ENCODE results near the gene MAPK6.
A peak's percentile ranks its signal among the peaks of the same experiment; 100 is the strongest.
"Not testable (repeated sequence)": the region's sequence is repeated elsewhere in the genome, so short reads cannot be mapped to it uniquely, and the experiment has no call there.

MAPK6 gene

DNA sequence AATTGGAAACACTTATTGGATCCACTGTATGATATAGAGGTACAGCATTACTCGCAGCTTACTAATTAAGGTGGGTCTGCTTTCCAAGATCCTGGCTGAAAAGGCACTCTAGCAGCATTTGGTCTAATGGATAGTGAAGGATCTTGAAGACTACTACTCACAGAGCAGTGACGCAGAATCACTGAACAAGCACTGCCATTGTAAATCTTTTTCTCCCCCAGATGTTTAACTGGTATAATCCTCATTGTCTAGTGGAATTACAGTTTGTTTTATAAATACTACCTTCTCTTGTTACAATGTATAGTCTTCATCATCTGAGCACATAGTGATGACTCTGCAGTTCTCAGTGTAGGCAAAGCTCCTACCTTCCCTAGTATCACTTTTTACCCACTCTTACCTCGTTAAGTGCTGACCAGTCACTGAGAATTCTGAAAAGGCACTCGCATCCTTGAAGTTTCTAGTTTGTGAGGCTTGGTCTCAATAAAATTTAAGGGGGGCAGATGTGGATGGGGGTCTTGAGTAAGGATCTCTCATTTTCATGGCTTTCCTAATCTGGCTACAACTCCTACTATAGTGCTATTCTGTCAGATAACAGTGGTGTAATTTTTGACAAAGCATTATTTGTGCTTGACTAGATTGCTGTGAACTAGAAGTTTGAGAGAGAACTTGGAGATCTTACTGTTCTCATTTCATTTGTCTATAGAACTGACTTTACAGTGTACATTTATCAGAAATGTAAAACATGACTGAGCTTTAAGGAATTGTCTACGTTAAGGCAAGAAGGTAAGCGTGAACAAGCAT is 23.2 kb downstream of the MAPK6 start:
- DNase-seq (ENCODE audit: low read depth in 2 of 2, low spot score in 1 of 2): no peak

DNA sequence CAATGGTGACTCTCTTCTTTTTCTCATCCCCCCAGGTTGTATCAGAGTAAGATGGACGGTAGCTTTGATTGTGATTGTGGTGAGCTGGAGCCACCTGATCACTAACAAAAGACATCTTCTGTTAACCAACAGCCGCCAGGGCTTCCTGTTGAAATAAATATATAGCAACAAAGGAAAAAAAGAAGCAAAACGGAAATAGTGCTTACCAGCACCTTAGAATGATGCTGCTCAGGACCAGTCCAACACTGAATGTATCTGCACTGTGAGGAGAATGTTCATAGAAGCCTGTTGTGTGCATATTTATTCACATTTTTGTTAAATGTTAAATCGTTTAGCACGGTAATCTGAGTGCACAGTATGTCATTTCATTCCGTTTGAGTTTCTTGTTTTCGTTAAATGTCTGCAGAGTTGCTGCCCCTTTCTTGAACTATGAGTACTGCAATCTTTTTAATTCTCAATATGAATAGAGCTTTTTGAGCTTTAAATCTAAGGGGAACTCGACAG is 26.8 kb downstream of the MAPK6 start:
- DNase-seq (ENCODE audit: low read depth in 2 of 2, low spot score in 1 of 2): not testable (repeated sequence)

DNA sequence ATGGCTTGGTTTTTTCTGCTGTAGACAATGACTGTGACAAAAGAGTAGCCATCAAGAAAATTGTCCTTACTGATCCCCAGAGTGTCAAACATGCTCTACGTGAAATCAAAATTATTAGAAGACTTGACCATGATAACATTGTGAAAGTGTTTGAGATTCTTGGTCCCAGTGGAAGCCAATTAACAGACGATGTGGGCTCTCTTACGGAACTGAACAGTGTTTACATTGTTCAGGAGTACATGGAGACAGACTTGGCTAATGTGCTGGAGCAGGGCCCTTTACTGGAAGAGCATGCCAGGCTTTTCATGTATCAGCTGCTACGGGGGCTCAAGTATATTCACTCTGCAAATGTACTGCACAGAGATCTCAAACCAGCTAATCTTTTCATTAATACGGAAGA is 27.5 kb downstream of the MAPK6 start:
- not testable (repeated sequence) for DNase-seq (ENCODE audit: low read depth in 2 of 2, low spot score in 1 of 2)

DNA sequence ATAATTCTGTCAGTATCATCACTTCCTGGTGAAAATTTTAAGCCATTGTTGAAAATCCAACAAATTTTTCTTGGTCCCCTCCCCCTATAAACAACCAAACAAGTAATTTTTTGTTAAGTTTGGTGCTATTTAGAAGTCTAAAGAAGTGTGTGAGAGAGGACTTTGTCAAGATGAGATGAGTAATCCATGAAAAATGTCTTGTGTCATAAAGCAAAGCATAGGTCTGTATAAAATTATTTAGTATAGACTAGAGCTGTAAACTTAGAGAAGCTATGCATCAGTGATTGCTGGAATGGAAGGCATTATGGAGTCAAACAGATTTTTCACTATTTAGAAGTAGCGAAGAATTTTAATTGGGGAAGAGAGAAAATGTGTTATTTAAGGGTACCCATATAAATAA is 31.4 kb downstream of the MAPK6 start:
- DNase-seq (ENCODE audit: low read depth in 2 of 2, low spot score in 1 of 2): no peak

DNA sequence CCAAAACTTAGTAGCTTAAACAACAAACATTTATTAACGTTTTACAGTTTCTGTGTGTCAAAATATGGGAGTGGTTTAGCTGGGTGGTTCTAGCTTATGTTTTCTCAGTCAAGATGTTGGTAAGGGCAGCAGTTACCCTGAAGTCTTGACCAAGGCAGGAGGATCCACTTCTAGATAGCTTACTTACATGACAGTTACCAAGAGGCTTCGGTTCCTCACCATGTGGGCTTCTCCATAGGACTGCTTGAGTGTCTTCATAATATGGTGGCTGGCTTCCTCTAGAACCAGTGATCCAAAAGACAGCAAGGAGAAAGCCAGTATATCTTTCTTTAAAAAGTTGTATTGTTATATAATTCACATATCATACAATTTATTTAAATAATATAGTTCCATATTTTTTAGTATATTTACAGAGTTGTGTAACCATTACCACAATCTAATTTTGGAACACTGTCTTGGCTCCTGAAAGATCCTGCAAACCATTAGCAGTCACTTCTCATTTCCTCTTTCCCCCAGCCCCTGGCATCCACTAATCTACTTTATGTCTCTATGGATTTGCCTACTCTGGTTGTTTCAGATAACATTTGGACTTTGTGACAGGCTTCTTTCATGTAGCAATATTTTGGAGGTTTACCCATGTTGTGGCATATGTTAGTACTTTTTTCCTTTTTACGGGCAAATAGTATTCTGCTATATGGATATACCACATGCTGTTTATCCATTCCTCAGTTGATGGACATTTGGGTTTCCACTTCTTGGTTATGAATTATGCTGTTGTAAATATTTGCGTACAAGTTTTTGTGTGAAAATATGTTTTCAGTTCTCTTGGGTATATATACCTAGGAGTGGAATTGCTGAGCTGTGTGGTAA is 33.3 kb downstream of the MAPK6 start:
- DNase-seq (ENCODE audit: low read depth in 2 of 2, low spot score in 1 of 2): no peak

DNA sequence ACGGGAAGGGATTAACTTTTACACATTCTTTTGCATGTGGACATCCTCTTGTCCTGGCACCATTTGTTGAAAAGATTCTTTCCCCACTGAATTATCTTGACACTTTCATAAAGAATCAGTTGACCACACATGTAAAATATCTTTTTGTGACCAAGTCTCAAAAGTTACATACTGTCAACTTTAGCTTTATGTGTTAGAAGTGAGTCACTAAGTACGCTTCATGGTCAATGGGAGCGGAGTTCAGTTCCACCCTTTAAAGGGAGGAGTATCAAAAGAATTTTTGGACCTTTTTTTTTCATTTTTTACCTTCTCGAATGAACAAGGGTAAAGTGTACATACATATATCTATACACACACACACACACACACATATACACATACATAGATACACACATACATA is 35.4 kb downstream of the MAPK6 start:
- DNase-seq (ENCODE audit: low read depth in 2 of 2, low spot score in 1 of 2): no peak

DNA sequence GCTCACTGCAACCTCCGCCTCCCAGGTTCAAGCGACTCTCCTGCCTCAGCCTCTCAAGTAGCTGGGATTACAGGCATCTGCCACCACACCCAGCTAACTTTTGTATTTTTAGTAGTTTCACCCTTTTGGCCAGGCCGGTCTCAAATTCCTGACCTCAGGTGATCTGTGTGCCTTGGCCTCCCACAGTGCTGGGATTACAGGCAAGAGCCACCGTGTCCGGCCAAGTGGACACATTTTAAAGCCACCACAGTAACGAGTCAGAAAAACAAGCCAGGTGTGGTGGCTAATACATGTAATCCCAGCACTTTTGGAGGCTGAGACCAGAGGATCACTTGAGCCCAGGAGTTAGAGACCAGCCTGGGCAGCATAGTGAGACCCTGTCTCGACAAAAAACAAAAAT is 35.8 kb downstream of the MAPK6 start:
- not testable (repeated sequence) for DNase-seq (ENCODE audit: low read depth in 2 of 2, low spot score in 1 of 2)

DNA sequence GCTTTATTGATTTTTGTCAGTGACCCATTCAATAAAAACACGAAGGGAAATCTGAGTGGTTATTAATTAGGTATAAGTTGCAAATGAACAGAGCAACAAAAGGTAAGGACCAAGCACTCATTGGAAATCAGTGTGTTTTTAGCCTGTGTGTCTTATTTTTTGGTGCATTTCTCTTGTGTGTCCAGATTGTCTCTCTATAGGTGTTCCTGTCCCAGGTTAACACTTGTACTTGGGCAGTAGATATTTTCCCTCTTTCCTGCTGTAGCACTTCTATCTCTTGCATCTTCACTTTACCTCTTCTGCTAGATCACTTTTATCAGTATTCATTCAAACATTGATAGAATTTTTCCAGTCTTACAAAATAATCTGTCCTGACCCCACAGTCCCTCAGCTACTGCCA is 37.0 kb downstream of the MAPK6 start:
- no peak for DNase-seq (ENCODE audit: low read depth in 2 of 2, low spot score in 1 of 2)

DNA sequence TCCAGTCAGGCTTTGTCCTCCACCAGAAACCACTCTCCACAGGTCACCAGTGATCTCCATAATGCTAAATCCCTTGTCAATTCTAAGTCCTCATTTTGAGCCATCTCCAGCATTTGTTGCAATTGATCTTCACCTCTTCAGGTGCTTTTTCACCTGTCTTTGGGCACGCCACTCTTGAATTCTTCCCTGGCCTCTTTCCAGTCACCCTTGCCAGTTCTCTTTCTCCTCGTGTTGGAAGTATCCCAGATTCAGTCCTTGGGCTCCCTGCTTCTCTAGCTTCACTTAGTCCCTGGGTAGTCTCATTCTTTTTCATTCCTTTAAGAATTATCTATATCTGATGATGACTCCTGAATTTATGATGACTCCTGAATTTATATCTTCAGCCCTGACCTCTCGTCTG is 37.5 kb downstream of the MAPK6 start:
- no peak for DNase-seq (ENCODE audit: low read depth in 2 of 2, low spot score in 1 of 2)

DNA sequence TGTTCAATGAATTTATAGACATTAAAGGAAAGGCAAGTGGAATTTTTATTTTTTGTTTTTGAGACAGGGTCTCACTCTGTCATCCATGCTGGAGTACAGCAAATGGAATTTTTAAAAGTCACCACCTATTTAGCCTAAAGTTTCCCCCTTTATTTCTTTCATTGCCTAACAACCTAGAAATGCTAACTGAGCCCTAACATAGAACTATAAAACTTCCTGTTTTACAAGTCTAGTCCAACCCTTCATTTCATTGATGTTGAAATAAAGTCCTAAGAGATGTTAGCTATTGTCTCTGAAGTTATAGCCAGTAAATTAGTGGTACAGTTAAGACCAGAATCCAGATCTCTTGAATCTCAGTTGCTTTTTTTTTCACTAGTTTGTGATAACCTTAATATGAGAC is 39.0 kb downstream of the MAPK6 start:
- no peak for DNase-seq (ENCODE audit: low read depth in 2 of 2, low spot score in 1 of 2)

DNA sequence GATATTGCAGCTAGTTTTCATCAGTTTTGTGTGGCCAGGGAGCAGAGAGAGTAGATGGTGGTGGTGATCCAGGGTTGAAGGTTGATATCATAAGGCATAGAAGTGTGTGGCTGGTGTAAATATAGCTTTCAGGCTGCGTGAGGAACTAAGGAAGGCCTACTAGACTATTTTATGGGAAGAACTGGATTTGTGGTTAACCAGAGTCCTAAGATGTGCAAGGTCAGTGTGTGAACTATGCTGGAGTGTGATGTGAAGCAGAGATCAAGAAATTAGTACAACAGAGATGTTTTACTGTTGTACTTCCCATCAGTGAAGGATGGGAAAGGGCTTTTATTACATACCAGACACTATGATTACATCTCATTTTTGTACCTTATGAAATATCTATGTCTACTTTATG is 41.5 kb downstream of the MAPK6 start:
- DNase-seq (ENCODE audit: low read depth in 2 of 2, low spot score in 1 of 2): no peak

DNA sequence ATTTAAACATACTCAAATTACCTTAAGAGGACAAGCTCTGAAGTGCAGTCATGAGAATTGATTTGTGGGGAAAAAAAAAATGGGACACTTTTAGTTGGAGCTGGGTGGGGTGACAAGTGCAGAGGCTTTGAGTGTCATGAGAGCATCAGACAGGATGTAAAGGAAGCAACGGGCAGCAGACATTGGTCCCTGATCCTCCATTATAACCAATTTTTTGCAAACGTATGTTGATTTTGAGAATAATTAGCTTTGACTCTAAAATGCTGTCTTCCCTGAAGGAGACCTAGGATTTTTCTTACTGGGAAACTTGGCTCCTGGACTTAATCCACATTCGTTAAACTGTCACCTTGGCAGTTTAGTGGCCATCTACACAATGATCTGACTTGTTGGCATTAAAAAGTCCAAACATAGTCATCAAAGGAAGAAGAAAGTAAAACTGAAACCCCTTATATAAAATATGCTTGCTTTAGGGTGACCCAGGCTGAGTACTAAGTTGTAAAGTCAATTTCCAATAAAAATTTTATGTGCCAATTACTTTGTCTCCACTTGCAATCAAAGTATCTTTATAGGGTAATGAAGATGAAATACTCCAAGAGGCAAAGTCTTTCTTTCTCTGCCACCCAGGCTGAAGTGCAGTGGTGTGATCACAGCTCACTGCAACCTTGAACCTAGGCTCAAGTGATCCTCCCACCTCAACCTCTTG is 48.0 kb downstream of the MAPK6 start:
- no peak for DNase-seq (ENCODE audit: low read depth in 2 of 2, low spot score in 1 of 2)

DNA sequence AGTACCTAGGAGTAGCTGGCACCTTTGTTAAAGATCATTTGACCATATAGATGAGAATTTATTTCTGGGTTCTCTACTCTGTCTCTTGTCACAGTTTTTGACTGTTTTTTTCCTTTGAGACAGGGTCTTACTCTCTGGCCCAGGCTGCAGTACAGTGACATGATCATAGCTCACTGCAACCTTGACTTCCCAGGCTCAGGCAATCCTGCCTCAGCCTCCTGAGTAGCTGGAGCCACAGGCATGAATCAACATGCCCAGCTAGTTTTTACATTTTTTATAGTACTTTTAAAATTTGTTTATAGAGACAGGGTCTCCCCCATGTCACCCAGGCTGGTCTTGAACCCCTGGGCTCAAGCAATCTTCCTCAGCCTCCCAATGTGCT is 48.5 kb downstream of the MAPK6 start:
- DNase-seq (ENCODE audit: low read depth in 2 of 2, low spot score in 1 of 2): no peak

DNA sequence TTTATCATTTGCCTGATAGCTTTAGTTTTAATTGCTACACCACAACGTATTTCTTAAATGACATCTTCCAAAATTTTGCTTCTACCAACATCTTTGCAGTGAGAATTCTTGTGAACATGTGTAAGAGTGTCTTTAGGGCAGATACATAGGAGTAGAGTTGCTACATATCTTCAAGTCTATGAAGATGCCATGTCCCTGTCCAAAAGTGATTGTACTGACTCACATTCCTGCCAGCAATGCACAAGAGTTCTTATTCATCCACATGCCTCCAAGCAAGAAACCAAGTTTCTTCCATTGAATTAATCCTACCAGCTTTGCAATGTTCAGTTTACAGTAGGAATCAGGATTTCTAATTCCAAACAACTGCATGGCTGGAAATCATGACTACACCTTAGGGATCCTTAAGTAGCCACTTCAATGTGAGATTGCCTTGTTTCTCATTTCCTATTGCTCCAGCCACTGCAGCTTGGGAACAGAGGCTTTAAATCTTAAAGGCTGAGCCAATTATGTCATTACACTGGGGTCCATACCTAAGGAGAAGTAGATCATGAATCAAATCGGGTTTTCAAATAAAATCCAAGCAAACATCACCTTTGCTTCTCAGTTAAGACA is 49.1 kb downstream of the MAPK6 start:
- no peak for DNase-seq (ENCODE audit: low read depth in 2 of 2, low spot score in 1 of 2)

DNA sequence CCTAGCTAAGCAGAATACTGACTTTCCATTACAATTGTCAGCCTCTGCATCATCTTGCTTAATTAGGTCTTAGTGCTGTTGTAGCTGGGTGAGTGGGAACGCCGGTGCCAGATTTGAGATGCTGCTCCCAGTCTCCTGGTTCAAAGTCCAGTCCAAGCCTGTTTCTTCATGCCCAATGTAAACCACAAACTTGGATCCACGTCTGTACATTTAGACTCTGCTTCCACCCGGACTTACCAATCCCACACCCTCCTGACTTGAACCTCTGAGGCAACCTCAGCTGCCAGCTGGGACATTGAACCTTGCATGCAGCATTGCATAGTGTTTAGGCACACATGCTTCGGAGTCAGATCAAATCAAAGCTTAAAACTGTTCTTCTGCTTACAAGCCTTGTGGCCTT is 50.5 kb downstream of the MAPK6 start:
- no peak for DNase-seq (ENCODE audit: low read depth in 2 of 2, low spot score in 1 of 2)

DNA sequence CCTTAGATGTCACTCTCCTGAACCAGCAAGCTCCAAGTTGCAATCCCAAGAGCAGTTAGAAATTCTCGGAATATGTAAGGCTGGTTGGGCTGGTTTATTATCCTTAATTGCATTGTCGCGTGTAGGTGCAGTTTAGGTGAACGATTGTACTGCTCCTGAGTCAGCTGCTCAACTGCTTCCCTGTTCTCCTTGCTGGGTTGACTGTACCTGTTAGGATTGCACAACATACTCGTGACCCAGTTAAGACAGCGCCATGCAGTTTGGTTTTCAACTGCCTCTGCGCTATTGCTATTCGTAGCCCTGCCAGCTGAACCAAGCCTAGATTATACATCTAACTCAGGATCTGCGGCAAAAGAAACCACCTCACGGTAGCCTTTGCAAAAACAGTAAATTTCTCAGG is 52.6 kb downstream of the MAPK6 start:
- no peak for DNase-seq (ENCODE audit: low read depth in 2 of 2, low spot score in 1 of 2)

DNA sequence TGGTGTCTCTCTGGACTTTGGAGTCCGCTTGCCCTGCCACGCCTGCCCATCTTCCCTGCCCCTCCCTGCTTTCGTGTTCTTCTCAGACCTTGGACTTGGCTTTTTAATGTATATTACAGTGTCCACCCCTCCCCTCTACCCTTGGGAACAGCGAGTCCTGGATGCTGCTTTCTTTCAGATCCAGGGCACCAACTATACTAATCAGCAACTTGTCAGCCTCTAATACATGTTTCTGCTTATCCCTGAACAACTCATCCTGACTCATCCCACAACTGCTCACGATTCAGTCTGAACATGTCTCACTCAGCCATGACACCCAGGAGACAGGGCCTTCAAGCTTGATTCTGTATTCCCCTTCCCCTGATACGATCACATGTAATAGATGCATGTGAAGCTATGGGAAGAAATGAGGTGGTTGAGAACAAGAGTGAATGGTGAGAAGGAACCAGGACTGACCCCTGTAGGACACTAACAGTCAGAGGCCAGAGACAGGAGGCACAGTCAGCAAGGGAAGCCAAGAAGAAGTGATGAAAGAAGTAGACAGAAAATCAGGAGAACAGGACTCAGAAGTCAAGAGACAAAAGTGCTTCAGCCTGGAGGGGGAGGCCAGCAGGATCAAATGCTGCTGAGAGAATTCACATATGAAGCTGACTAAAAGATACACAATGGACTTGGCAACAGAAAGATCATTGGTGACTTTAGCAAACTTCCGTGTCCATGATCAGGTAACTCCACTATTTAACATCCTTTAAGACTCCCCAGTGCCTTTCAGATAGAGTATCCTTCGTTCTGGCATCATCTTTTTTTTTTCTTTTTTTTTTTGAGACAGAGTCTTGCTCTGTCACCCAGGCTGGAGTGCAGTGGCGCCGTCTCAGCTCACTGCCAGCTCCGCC is 58.1 kb downstream of the MAPK6 start:
- DNase-seq (ENCODE audit: low read depth in 2 of 2, low spot score in 1 of 2): no peak

DNA sequence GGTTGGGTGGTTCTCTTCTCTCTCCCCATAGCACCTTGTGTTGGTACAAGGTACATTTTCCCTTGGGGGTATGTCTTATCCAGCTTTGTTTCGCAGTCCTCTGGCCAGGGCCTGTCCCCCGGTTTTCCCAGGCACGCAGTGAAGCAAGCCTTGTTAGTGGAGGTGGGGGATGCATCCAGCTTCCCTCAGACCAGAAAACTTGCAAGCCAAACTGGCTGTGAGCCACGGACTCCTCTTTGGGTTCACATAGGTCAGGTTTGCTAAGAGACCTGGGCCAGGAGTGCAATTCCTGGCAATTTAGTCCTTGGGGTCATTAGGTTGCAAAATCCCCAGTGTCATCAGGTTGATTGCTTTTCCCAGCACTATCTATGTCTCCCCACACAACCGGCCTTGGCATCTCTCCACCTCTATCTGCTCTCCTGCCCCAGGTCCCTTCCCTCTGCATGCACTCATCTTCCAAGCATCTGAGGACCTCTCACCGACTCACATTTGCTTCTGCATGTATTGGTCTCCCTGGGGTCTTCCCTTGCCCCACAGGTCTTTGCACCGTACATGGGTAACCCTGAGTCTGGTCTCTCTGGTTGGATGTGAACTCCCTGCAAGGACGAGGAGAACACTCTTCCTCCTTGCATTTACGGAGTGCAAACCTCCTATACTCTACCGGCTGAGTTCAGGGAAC is 59.3 kb downstream of the MAPK6 start:
- DNase-seq (ENCODE audit: low read depth in 2 of 2, low spot score in 1 of 2): no peak

DNA sequence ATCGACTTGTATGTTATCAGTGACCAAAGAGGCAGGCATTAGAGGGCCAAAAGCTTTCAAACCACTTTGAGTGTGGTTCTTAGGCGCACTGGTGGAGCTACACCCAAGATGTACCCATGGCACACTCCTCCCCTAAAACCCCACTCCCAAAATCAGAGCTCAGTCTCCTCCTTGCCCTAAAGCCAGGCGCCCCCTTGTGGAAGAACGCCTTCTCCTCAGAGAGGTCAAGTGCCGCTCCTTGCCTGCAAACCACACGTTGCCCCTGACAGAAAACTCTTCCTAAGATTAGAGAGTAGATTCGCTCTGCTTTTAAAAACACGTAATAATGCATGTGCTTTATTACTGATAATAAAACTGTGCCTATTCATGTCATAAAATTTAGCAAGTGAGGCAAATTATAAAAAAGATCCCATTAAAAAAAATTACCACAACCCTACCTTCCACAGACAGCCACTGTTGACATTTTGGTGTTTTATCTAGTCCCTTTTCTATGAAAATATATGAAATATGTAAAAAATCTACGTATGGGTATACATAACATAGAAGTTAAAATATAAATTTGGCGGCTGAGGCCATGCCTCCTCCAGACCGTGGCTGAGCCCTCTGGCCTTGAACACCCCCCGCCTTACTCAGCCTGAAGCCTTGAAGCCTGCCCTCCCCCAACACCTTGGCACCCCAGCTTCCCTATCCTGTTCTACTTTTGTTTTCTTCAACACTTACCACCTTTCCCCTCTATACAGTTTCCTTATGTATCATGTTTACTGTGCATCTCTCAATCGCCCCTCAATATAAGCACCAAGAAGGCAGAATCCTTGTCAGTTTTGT is 60.1 kb downstream of the MAPK6 start:
- peak; percentile 50 to 85 for DNase-seq (ENCODE audit: low read depth in 2 of 2, low spot score in 1 of 2)
